Esophagus squamous epithelium (tissue), 4 donors: ENCODE data around the gene PAK6.

Source experiments
- CTCF ChIP-seq, 6 experiments: fragments of 450-650 bp in 4 of 6; fragments of 200-600 bp in 2 of 6; sonication (generic) in 2 of 6; IDR thresholded peaks; one replicate each; pipeline ENCODE4 v1.5.1; 2016 to 2019; ENCODE audit warnings: antibody characterized with exemption in 6 of 6, mild to moderate bottlenecking in 4 of 6, moderate library complexity in 4 of 6
- POLR2A ChIP-seq, 4 donors: fragments of 450-650 bp; IDR thresholded peaks; one replicate each; pipeline ENCODE4 v1.6.1; 2017; ENCODE audit warnings: antibody characterized with exemption in 4 of 4, mild to moderate bottlenecking in 4 of 4, moderate library complexity in 3 of 4

GRCh38 chr15:40238532-40239403 lies at the start of gene PAK6:
- TF ChIP-seq CTCF (IDR thresholded peaks at IDR 0.05) = no peak
- TF ChIP-seq POLR2A (IDR thresholded peaks at IDR 0.05) = no peak
